H1 (cell line): Measurements from ENCODE around the gene CST4.

ENCODE experiments used
- ATF2 ChIP-seq: IDR thresholded peaks from 2 replicates; pipeline ENCODE4 v1.6.1; 2012; ENCODE audit warnings: low read length, inconsistent platforms
- TF ChIP-seq, protein P1 (sequence below), 3 experiments: IDR thresholded peaks; 1 replicate in 2 of 3; 2 replicates in 1 of 3; pipeline versions ENCODE4 v1.5.1 to v1.6.1; 2011; ENCODE audit warnings: low read length in 3 of 3, mild to moderate bottlenecking in 3 of 3, inconsistent platforms in 2 of 3, low read depth in 1 of 3, moderate library complexity in 1 of 3; ENCODE audit not compliant: insufficient read depth in 1 of 3; ENCODE audit errors: control extremely low read depth in 1 of 3
- TF ChIP-seq, protein P2 (sequence below): IDR thresholded peaks from 2 replicates; pipeline ENCODE4 v1.6.1; 2011; ENCODE audit warnings: low read length, improper control_type of control experiment

GRCh38 chr20:23666698-23667097 lies 22.1 kb downstream of the CST4 start:
- TF ChIP-seq, protein P1, sequence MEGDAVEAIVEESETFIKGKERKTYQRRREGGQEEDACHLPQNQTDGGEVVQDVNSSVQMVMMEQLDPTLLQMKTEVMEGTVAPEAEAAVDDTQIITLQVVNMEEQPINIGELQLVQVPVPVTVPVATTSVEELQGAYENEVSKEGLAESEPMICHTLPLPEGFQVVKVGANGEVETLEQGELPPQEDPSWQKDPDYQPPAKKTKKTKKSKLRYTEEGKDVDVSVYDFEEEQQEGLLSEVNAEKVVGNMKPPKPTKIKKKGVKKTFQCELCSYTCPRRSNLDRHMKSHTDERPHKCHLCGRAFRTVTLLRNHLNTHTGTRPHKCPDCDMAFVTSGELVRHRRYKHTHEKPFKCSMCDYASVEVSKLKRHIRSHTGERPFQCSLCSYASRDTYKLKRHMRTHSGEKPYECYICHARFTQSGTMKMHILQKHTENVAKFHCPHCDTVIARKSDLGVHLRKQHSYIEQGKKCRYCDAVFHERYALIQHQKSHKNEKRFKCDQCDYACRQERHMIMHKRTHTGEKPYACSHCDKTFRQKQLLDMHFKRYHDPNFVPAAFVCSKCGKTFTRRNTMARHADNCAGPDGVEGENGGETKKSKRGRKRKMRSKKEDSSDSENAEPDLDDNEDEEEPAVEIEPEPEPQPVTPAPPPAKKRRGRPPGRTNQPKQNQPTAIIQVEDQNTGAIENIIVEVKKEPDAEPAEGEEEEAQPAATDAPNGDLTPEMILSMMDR (IDR thresholded peaks at IDR 0.05; ENCODE audit: control extremely low read depth in 1 of 3, insufficient read depth in 1 of 3, low read depth in 1 of 3, low read length in 3 of 3) = no peak
- no peak for TF ChIP-seq ATF2
- TF ChIP-seq, protein P2, sequence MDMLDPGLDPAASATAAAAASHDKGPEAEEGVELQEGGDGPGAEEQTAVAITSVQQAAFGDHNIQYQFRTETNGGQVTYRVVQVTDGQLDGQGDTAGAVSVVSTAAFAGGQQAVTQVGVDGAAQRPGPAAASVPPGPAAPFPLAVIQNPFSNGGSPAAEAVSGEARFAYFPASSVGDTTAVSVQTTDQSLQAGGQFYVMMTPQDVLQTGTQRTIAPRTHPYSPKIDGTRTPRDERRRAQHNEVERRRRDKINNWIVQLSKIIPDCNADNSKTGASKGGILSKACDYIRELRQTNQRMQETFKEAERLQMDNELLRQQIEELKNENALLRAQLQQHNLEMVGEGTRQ = no peak
